Astrocyte of the spinal cord (primary cell): ENCODE measurements around the gene CENPM.

ENCODE experiments used
- DNase-seq: peaks from one replicate; pipeline ENCODE4 v3.0.0; 2011; ENCODE audit warnings: low read depth, low spot score
- H3K4me3 ChIP-seq: 2 replicates; pipeline ENCODE4 v1.5.1; 2011; ENCODE audit warnings: low read depth, mild to moderate bottlenecking, low read length, moderate library complexity
- in situ Hi-C: cut with HindIII; loops from 2 replicates; pipeline ENCODE4 v1.10.0; 2017; ENCODE audit warnings: low sequenced_read_pairs
- TF ChIP-seq, protein P1 (sequence below): IDR thresholded peaks from 2 replicates; pipeline ENCODE4 v1.5.1; 2012; ENCODE audit warnings: low read depth, mild to moderate bottlenecking, low read length, inconsistent platforms

CENPM gene

DNA sequence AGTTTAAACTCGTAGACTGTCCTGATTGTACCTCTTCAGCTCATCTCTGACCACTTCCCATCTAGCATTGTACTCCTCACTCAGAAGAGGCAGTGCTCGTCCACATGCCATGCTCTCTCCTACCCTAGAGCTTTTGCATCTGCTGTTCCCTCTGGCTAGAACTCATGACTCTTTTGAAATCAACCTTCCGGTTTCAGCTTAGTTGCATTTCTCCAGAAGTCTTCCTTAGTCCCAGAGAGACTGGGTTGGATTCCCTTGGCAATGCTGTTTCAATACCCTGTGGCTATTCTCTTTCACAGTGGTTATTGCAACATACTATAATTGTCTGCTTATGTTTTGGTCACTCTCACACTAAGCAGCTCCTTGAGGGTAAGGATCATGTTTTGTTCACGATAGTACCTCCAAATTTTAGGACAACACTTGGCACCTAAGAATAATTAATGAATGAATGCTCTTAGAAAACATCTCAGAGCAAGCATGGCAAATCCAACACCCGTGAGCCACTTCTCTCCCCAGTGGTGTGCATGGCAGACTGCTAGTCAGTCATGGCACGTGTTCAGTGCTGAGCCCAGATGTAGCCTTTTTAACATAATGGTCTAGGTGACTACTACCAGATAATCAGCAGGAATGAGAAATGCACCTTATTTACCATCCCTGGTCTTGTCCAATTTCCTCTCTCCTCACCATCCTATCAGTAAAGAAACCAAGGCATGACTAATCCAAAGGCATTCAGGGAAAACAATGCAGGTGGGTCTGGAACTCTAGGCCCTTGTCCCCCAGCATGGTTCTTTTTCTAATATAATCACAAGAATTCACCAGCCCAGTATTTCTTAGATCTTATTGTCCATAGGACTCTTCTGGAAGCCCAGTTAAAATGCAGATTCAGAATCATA, 36.8 kb upstream of the CENPM start:
- DNase-seq, result no peak
- no peak overlapping the region for H3K4me3 ChIP-seq
- in situ Hi-C loops, result no loop called here
- TF ChIP-seq, protein P1, sequence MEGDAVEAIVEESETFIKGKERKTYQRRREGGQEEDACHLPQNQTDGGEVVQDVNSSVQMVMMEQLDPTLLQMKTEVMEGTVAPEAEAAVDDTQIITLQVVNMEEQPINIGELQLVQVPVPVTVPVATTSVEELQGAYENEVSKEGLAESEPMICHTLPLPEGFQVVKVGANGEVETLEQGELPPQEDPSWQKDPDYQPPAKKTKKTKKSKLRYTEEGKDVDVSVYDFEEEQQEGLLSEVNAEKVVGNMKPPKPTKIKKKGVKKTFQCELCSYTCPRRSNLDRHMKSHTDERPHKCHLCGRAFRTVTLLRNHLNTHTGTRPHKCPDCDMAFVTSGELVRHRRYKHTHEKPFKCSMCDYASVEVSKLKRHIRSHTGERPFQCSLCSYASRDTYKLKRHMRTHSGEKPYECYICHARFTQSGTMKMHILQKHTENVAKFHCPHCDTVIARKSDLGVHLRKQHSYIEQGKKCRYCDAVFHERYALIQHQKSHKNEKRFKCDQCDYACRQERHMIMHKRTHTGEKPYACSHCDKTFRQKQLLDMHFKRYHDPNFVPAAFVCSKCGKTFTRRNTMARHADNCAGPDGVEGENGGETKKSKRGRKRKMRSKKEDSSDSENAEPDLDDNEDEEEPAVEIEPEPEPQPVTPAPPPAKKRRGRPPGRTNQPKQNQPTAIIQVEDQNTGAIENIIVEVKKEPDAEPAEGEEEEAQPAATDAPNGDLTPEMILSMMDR, result no peak

DNA sequence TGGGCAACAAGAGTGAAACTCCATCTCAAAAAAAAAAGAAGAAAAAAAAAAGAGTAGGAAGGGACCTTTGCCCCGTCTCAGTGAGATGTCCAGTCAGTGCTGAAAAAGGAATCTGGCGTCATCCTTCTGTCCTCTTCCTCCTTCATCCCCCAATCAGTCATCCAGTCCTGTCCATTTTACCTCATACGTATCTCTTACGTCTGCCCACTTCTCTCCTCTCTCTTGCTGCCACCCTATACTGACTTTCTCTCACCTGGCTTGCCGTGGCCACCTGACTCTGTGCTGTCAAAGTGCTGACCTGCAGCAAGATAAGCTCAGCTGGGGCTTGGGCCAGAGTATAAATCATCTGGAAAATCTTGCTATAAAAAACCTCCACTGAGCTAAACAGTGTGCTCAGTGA, 35.9 kb upstream of the CENPM start:
- no peak overlapping the region for H3K4me3 ChIP-seq
- in situ Hi-C loops, result no loop called here
- TF ChIP-seq, protein P1, result no peak
- DNase-seq, result no peak

DNA sequence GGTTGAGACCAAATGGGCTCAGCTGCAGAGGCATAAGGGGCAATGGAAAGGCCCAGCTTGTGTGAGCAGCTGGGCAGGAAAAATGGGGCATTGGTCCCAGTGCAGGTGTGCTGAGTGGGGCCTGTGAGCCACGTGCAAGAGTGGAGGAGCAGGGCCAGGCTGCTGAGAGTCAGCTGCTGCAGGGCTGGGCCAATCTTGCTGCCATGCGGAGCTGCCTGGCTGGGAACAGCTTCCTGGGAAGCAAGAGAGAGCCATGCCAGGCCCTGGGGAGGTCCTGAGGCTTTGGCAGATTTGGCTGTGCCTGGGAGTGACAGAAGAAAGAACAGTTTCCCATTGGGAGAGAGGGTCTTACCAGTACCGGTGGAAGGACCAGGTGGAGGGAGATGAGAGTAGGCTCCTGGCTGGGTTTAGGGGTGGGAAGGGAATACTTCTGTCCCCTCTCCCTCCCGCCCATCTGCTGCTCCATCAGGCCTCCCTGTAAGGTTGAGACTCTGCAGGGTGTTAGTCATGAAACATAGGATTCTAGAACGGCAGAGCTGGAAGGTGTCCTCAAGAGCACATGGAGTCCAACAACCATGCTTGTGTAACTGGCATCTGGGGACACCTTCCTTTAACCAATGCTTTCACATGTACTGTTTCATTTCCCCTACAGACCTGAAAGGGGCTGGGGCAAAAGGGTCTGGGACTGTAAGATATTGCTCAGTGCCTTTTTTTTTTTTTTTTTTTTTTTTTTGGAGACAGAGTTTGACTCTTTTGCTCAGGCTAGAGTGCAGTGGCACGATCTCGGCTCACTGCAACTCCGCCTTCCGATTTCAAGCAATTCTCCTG, 32.7 kb upstream of the CENPM start:
- in situ Hi-C loops, result no loop called here
- no peak for DNase-seq
- TF ChIP-seq, protein P1, result no peak
- no peak overlapping the region for H3K4me3 ChIP-seq

DNA sequence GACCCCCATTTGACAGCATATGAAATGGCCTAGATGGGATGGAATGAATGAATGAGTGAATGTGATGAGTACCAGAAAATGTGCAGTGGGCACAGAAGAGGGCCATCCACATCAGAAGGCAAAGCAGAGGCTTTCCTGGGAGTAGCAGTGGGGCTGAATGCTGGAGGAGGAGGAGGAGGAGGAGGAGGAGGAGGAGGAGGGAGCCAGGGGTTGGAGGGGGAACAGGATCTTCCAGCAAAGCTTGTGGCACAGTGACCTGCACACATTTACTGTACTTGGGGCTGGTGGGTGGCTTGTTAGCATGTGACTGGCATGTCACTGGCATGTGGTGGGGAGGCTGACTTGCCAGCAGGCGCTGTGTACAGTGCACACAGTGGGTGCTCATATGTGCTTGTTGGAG, 31.8 kb upstream of the CENPM start:
- no peak overlapping the region for H3K4me3 ChIP-seq
- TF ChIP-seq, protein P1, result no peak
- DNase-seq, result no peak
- in situ Hi-C loops, result no loop called here

DNA sequence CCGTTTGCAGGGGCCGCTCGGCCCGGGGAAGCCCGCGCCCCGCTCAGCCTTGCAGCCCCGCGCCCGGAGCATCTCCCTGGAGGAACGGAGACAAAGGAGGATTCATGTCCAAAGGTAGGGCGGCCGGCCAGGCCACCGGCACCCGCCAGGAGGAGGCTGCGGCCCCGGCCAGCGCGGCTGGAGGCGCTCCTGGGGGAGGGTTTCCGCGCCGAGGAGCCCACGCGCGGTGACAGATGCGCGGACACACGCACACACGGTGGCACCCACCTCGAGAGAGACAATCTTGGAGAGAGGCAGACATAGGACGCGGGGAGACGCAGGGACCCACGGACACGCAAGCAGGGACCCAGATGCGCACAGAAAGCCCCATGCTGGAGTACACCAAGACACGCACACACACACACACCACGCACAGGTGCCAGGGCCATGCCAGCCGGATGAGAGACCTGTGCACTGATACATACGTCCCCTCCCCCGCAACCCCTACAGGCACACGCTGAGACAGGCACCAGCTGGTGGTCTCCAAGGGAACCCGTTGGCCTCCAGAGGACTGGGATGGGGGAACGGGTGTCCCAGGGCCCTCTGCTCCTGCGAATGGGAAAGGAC, 30.1 kb upstream of the CENPM start:
- no peak overlapping the region for H3K4me3 ChIP-seq
- no peak for DNase-seq
- in situ Hi-C loops, result no loop called here

More for the DNA sequence above, 30.1 kb upstream of the CENPM start:
- TF ChIP-seq, protein P1, result no peak
